ENCODE measurements around the gene METAP1D.

- no peak for TF ChIP-seq POLR2AphosphoS5 (IDR thresholded peaks at IDR 0.05; ENCODE audit: borderline replicate concordance, low read depth, low read length)
- TF ChIP-seq EZH2 (IDR thresholded peaks at IDR 0.05), result no peak
- no peak for TF ChIP-seq FOXP2 (optimal IDR thresholded peaks at IDR 0.05; ENCODE audit: control extremely low read depth, extremely low read length, insufficient read depth)
Observed at GRCh38 chr2:172063446-172063845, 63.7 kb downstream of the METAP1D start.

Data from SK-N-MC (cell line).